ENCODE results near the gene TTC7B.

TTC7B gene

DNA sequence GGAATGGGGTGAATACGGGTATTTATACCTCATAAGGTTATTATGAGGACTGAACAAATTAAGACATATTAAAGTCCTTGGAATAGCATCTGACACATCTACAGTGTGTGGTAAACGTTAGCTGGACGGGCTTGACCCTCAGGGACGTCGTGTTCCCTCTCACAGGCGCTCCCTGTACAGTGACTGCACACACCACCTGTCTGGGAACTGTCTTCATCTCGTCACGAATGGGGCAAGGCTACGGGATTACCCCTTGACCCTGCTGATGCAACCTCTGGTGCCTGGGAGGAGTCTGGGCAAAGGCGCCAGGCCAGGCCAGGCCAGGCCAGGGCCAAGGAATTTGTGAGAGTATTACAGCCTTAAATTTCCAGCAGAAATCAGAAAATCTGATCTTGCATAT is 228.3 kb downstream of the TTC7B start:
- DNase-seq = no peak

DNA sequence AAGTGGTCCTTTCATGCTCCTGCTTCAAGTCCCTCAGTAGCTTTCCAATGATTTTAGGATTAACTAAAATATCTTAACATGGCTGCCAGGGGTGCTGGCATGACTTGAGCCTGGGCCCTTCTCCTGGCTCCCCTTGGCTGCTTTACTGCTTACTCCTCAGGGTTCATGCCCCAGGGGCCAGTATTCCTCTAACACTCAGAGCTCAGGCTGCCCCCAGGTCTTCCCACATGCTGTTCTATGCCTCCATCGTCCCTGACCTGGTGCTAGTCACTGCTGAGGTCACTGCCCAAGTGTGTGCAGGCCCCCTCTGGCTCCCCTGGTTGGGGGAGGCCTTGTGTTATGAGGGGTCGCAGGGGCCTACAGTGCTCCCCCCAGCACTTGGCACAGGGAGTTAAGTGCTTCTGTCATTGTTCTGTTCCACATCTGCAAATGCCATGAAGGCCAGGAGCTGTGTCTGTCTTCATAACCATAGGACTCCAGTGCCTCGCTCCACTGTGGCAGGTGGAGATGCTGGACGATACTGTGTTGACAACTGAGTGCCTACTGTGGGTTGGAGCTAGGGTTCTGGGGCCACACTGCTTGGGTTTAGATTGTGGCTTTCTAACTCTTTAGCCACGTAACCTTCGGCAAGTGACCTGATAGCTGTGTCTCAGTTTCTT is 228.8 kb downstream of the TTC7B start:
- DNase-seq = no peak

DNA sequence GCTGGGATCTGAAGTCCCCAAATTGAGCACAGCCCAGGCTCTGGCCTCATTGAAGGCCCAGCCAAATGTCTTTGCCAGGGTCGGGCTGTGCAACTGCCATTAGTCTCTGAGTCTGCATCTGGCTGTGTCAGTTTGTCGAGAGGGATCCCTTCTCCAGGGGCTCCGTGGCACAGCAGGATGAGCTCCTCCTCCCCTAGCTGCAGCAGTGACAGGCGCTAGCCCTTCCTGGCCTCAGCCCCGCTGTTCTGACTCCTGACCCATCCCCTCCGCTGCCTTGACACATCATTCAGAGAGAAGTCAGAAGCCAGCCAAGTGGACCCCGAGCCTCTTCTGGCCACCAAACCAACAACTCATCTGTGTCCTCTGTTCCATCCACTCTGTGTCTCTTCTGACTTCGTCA is 231.1 kb downstream of the TTC7B start:
- DNase-seq = no peak

DNA sequence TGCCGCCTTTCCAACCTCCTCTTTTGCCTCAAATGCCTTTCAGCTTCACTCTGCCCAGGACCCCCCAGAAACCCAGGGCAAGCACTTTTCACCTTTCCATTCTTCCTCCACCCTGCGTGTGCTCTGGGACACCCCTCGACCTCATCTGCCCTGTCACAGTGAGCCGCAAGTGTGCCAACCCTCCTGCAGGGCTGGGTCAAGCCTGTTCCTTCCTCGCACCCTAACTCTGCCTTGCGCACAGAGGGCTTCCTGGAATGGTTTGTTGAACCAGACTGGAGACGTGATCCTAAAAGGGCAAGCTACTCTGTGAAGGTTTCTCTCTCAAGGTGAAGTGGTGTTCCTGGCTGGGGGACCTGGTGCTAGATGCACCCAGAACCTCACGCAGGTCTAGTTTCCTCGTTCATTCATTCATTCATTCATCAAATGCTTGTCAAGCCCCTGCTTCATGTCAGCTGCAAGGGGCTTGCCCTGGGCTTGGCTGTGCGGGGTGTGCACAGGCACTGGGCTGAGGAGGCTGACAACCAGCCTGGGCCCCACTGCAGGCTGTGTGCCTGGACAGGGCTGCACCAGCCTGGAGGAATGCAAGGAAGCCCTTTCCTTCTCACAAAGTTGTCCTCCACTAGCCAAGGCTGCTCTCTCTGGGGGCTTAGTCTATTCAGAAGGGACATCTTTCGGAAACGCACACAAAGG is 232.2 kb downstream of the TTC7B start:
- no peak for DNase-seq

DNA sequence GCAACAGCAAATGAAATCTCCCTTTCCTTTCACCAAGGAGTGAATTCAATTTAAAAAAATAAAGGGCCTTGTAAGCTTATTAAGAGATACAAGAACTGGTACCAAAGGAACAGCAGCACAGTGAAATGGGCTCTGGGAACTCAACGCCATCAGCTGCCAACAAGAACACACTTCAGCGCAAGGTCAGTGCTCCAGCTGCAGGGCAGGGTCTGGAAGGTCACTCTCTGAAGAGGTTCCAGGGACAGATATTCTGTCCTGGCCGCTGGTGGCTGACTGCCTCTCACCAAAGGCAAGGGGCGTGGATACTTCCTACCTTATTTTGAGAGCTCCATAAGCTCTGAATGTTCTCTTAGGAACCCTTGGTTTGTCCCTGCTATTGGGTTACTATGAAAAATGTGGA is 232.8 kb downstream of the TTC7B start:
- no peak for DNase-seq

DNA sequence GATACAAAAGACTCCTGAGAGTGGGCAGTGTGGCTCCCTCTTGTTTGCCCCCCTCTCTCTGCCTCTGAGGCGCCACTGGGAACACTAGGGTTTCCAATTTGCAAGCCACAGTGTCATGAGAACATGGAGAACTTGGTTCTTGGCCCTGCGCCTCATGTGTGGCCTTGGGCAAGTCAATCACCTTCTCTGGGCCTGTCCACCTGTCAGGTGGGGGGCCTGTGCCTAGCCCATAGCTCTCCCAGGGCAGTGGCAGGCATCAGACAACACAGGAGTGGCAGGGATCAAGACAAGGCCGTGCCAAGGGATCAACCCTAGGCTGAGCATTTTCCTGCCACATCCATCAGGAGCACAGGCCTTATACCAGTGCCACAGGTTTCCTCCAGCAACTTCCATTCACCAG is 234.1 kb downstream of the TTC7B start:
- DNase-seq = no peak

DNA sequence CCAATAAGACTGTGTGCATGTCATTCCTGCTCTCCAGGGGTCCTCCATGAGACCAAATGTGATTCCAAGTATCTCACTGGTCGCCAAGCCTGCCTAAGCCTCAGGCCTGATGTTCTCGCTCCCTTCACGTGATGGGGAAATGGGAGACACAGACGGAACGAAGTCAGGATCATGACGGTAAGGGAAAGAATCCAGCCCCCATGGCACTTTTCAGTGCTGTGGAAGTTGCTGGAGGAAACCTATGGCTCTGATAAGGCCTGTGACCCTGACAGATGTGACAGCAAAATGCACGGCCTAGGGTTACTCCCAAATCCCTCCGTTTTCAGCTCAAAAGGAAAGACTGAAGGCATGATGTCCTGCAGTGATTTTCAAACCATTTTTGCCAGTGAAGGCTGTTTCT is 234.5 kb downstream of the TTC7B start:
- no peak for DNase-seq

DNA sequence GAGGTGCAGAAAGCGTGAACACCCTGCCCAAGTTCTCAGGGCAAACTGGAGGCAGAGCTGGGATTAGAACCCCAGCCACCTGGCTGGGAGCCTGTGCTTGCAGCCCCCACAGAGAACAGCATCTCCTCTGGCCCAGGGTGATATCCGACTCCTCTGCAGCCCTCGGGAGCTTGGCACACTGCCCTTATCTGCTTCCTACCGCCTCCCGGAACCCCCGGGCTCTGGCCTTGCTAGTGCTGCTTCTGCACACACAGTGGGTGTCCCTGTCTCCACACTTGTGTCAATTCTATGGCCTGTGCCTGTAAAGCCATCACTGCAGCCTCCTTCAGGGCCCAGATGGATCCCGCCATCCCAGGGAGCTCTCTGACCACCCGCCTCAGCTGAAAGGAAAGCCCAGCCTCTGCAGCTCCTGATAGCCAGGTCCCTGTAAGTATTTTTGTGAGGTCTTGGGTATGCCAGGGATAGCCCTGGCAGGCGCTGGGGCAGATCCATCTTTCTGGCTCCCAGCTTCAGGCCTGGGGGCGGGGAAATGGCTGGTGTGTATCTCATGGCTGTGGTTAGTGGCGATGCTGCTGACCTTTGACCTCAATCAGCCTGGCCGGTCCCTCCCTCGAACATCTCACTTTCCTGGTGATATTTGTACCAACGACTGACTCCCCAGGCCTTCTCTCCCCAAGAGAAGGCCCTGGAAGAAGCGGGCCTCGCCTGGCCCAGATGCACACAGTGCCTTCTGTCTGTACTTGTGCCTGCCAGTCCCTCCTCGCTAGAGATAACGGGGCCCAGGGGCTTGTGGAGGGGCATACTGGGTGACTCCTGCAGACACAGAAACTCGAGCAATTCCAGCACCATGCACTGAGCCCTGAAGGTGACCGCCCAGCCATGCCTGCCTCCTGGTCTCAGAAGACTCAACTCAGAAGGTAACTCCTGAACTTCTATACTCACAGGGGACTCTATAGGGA is 235.6 kb downstream of the TTC7B start:
- no peak for DNase-seq

DNA sequence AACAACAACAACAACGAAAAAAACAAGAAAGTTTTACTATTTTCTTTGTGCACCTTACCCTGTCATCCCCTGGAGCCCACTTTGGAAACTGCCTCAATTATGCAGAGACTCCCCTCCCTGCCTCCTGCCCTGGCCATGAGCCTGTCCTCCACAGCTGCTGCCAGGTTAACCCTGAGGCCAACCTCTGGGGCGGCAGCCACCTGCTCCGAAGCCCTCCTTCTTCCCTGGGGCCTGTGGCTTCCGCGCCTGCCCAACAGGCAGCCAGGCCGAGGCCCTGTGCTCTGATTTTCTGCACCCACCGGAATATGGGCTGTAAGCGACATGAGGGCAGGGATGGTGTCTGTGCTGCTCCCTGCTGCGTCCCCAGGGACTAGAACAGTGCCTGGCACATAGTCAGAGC is 236.4 kb downstream of the TTC7B start:
- no peak for DNase-seq

DNA sequence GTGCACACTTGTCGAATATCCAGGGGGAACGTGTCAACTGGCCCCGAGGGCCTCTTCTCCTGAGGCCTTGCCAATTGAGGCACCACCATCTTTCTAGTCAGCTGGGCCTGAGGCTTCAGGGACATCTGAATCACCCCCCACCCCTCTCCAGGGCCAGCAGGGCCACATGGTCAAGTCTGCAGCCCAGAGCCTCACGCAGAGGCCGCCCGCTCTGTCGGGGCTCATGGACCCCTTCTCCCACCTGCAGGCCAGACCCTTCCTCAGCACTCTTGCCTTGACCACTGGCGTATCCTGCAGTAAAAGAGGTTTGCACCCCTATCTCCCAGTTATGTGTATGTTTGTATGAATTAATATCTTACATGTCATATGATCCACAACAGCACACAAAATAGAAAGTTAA is 237.1 kb downstream of the TTC7B start:
- no peak for DNase-seq

DNA sequence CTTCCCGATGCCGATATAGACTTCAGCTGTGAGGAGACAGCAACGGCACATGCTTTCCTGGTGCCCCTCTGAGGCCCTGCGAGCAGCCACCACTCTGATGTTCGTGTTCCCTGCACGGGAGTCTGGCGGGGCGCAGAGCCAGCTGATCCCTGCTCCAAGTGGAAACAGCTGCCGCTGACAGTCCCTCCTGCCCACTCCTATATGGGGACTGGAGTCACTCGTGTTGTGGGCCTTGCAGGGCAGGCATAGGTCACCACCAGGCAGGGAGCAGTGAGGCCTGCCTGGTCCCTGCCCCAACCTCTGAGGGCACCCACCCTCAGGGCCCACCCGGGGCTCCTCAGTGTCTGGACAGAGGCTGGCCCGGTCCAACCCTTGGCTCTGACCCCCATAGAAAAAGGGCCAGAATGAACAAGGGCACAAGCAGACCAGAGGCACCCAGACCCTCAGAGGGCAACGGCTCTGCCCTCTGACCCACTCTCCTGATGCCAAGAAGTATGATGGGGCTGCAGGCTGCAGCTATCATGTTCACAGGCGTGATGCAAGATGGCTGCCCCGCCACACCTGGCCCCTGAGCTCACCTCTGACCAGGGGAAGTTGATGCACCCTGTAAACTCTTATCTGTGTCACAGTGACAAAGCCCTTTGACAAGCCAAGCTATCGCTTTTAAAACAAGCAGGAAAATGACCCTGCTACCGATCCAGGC is 237.8 kb downstream of the TTC7B start:
- no peak for DNase-seq

DNA sequence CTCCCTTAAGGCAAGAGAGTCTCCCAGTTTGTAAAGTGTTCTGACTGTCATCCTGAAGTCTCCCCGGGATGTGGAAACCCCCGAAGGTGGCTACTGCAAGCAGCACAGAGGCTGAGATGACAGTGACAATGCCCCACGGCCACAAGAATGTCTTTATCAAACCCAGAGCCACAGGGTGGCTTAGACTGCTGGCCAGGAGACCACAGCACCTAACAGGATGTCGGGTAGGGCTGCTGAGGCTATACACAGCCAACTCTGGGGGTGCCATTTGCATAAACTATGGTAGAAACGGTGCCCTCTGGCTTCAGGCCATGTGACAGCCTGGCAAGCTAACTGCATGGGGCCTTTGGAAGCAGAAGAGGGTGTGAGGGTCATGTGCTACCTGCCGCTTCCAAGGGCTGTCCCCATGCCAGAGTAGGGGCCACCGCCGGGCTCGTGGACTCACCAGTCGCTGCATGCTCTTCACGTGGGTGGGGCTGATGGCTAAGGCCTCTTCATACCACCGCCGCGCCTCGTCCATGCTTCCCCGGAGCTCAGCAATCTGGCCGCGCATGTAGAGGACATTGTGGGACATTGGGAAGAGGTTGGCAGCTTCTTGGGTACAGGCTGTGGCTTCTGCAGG is 238.5 kb downstream of the TTC7B start:
- DNase-seq = no peak

DNA sequence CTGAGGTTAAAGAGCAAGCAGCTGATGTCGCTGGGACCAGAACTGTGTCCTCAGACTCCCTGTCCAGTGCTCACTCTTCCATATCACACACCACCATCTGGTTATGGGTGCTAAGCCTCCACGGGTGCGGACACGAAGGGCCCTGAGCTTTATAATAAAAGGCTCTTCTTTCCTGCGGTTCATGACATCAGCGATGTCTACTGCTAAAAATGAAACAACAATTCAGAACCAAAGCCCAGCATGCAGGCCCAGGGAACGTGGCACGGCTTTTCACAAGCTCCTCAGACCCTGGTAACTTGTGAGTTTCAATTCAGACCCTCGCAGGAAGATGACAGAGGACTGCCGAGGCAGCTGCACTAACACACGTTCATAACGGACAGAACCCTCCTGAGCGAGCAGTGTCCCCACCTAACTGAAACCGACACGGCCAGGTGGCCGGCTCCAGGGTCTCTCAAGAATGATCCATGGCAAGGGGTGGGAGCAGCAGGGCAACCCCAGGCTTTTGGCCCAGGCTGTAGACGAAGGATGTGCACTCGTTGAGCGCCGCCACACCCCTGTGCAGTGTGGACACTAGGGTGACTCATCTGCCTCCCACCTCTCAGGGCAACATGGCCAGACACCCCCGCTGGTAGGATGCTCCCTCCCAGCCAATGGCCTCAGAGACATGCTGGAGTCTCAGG is 239.1 kb downstream of the TTC7B start:
- DNase-seq = no peak

DNA sequence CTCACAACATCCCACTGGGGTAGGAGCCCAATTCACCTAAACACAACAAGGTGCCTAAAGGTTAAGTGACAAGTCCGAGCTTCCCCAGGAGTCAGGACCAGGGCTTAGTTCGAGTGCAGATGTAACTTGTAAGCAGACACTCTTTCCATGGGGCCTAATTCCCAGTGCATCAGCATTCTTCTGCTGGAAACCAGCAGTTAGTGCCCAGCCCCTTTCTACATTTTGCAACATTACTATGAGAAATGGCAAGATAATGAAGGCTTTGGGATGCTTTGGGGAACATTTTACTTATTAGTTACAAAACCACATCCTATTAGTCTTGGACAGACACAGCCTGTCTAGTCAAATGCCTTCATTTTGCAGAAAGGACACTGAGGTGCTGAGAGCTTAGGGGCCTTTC is 239.6 kb downstream of the TTC7B start:
- DNase-seq = no peak

DNA sequence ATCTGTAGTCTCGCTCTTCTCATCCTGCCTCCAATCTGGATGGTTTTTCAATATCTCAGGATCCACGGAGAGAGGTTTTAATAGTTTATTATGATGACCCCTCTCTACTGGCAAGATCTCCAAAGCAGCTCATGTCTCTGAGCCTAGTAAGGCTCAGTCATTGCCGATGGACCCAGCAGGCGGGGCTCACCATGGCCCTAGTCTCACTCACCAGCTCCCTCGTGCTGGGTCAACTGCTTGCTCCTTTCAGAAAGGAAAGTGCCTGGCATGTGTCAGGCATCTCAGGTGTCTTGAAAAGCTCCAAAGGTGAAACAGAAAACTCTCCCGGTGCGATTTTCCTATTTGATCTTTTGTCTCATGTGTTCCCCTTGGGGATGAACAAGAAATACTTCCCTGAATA is 240.4 kb downstream of the TTC7B start:
- DNase-seq = no peak

DNA sequence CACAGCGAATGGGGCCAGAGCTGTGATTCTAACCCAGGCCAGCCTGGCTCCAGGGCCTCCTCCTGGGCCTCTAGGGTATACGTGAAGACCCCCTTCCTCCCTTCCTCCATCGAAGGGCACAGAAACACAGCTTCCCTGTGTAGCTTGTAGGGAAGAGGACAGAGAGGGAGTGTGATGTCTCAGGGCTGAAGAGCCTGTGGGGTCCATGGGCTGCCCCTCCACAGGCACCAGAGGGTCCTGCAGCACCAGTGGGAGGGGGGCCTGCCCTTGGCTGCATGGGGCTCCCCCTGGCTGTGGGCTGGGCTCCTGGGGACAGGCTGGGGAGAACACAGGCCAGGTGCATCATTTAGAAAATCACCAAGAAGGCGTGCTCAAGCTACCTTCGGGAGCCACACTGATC is 240.9 kb downstream of the TTC7B start:
- DNase-seq = no peak

DNA sequence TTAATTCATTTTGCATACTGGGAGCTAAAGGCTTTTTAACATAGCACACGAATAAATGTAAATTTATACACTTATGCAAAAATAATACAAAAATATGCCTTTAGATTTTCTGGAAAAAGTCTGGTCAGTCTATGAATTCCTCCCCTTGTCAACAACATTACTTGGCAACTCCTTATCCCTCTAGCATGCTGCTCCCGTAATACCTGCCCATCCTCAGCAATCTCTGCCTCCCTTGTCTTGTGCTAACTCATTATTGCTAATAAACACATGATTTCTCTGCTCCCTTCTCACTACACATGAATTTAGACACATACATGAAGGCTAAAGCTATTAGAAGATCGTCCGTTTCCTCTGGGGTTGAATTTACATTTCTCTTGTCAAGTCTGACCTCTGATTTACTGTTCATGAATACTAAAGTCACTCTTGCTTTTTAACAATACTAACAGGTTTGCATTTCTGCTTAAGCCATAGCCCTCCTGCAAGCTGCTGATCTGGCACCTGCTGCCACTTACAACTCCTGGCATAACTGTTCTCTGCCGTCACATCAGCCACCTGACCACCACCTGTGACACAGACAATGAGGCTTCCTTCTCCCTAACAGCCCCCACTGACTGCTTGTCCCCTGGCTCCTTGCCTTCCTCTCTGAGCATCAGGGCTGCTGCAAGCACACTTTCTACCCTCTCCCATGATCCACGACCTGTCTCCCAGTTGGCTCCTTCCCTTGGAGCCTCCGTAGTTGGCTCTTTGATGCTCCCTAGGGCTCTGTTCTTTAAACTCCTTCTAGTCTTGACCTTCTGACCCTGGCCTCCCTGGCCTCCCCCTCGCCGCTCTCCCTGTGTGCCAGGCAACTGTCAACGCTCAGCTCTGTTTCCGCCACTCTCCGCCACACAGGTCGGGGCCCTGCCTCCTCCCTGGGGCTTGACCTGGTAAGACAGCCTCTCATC is 241.8 kb downstream of the TTC7B start:
- no peak for DNase-seq

DNA sequence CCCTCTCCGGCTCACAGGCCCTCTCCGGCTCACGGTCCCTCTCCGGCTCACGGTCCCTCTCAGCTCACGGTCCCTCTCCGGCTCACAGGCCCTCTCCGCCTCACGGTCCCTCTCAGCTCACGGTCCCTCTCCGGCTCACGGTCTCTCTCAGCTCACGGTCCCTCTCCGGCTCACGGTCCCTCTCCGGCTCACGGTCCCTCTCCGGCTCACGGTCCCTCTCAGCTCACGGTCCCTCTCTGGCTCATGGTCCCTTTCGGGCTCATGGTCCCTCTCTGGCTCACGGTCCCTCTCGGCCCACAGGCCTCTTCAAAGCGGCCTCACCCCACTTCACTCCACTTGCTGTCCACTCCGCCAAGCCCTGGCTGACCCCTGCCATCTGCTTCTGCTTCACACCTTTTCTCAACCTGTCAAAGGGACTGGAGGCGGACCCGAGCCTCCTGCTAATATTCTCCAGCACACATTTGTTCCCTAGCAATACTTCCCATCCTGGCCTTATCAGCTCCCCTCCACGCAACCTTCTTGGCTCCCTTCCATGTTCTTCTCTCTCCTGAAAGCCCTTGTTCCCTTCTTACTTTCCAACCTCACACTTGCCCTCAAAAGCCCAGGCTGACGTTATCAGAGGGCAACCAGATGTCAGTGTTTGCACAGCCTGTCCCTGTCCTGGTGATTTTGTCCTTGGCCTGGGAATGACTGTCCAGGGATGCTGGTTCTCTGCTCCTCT is 242.7 kb downstream of the TTC7B start:
- DNase-seq = no peak

DNA sequence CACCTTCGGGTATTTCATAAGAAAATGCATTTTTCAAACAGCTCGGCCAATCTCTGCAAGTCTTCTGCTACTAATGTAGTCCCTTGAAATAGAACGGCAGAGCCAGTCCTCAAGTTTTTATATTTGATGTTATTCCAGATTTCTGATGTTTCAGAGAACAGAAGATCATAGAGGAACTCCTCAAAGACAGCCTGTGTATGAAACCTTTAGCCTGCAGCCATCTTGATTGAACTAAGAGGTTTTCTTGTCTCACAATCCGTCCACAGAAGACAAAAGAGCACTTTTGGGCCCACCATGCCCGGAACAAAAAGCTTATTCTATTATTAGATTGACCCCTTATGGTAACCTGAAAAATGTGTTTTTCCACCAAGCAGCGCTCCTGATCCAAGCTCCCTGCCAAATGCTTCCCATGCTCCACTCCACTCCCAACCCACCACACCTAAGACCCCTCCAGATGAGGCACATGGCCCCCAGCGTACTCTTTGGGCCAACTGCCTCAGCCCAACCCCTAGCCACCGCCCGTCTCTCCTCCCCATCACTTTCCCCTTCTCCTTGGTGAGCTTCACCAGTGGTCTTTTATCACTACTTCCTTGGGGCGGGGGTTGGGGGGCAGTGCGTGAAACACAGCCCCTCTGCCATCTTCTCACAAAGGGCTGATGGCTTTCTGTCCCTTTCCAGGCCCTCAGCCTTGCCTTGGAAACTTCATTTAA is 243.6 kb downstream of the TTC7B start:
- DNase-seq = no peak
